ENCODE data around the gene ETHE1. TPM values are rescaled to one million over a fixed set of nuclear protein-coding genes. Genes with fewer than 3 reads are reported as not detected.

ETHE1 gene
- total RNA-seq, 1 donor from 2014 or later, result 64.6 TPM

GRCh38 chr19:43506629-43507028, 20.4 kb downstream of the ETHE1 start:
- no peaks in the 10 kb centered on the region for H3K9me3 Mint-ChIP-seq
- no peaks in the 10 kb centered on the region for H3K27me3 Mint-ChIP-seq (ENCODE audit: low read depth)
- H3K36me3 Mint-ChIP-seq (ENCODE audit: low read depth), result peaks cover 44% of the 10 kb centered on the region
- no peak overlapping the region for H3K27ac Mint-ChIP-seq
- H3K4me1 Mint-ChIP-seq (ENCODE audit: low read depth), result peaks cover 19% of the 10 kb centered on the region
- H3K4me3 Mint-ChIP-seq (ENCODE audit: low read depth), result no peak overlapping the region
- no peak for DNase-seq (ENCODE audit: low spot score)
- intact Hi-C loops (cut with micrococcal nuclease), result no loop called here

- Mint-ChIP-seq H3K9me3 (no peaks in the 10 kb centered on the region), H3K4me3 (ENCODE audit: low read depth) (peak overlapping the region; percentile 42), H3K36me3 (ENCODE audit: low read depth) (peaks cover 40% of the 10 kb centered on the region), H3K4me1 (ENCODE audit: low read depth) (peaks cover 19% of the 10 kb centered on the region), H3K27me3 (ENCODE audit: low read depth) (no peaks in the 10 kb centered on the region), H3K27ac (peak overlapping the region; percentile 76)
- DNase-seq (ENCODE audit: low spot score), result no peak
- intact Hi-C loops (cut with micrococcal nuclease), result no loop called here
These were observed 21.1 kb downstream of the ETHE1 start for GRCh38 chr19:43505941-43506340.

GRCh38 chr19:43505186-43505456, 21.9 kb downstream of the ETHE1 start:
- intact Hi-C loops (cut with micrococcal nuclease), result no loop called here
- no peak for DNase-seq (ENCODE audit: low spot score)
- peak overlapping the region; percentile 52 for H3K27ac Mint-ChIP-seq
- H3K4me3 Mint-ChIP-seq (ENCODE audit: low read depth), result peak overlapping the region; percentile 48
- H3K27me3 Mint-ChIP-seq (ENCODE audit: low read depth), result no peaks in the 10 kb centered on the region
- H3K4me1 Mint-ChIP-seq (ENCODE audit: low read depth), result peaks cover 20% of the 10 kb centered on the region
- H3K9me3 Mint-ChIP-seq, result no peaks in the 10 kb centered on the region
- H3K36me3 Mint-ChIP-seq (ENCODE audit: low read depth), result peaks cover 37% of the 10 kb centered on the region

- intact Hi-C loops (cut with micrococcal nuclease), result loop anchor here (1.0 to 5.0 kb wide), 4 partner anchors 29 to 92 kb away; partner anchors contain the start of genes IRGQ and ZNF576
- peaks cover 20% of the 10 kb centered on the region for H3K4me1 Mint-ChIP-seq (ENCODE audit: low read depth)
- no peaks in the 10 kb centered on the region for H3K27me3 Mint-ChIP-seq (ENCODE audit: low read depth)
- no peak for DNase-seq (ENCODE audit: low spot score)
- H3K4me3 Mint-ChIP-seq (ENCODE audit: low read depth), result peak within 1 kb of the TSS; percentile 87
- H3K9me3 Mint-ChIP-seq, result no peaks in the 10 kb centered on the region
- peaks cover 32% of the 10 kb centered on the region for H3K36me3 Mint-ChIP-seq (ENCODE audit: low read depth)
- H3K27ac Mint-ChIP-seq, result peak within 1 kb of the TSS; percentile 93
These were observed 22.4 kb downstream of the ETHE1 start, which contains the start of gene PHLDB3 for GRCh38 chr19:43504426-43505185. PHLDB3 (minus strand) TSS chr19:43504746; CDS start chr19:43504118, 628 bp downstream.

- H3K27ac Mint-ChIP-seq, result peak overlapping the region; percentile 93
- intact Hi-C loops (cut with micrococcal nuclease), result loop anchor here (1.0 to 5.0 kb wide), 4 partner anchors 28 to 93 kb away; partner anchors contain the start of genes IRGQ and ZNF576
- H3K27me3 Mint-ChIP-seq (ENCODE audit: low read depth), result no peaks in the 10 kb centered on the region
- peaks cover 35% of the 10 kb centered on the region for H3K36me3 Mint-ChIP-seq (ENCODE audit: low read depth)
- no peaks in the 10 kb centered on the region for H3K9me3 Mint-ChIP-seq
- peaks cover 20% of the 10 kb centered on the region for H3K4me1 Mint-ChIP-seq (ENCODE audit: low read depth)
- H3K4me3 Mint-ChIP-seq (ENCODE audit: low read depth), result peak overlapping the region; percentile 87
- DNase-seq (ENCODE audit: low spot score), result peak; percentile 96
These were observed 23.2 kb downstream of the ETHE1 start for GRCh38 chr19:43503501-43504425.

- Mint-ChIP-seq H3K4me3 (ENCODE audit: low read depth) (no peak overlapping the region), H3K27me3 (ENCODE audit: low read depth) (no peaks in the 10 kb centered on the region), H3K4me1 (ENCODE audit: low read depth) (peaks cover 20% of the 10 kb centered on the region), H3K9me3 (no peaks in the 10 kb centered on the region), H3K27ac (no peak overlapping the region), H3K36me3 (ENCODE audit: low read depth) (peaks cover 32% of the 10 kb centered on the region)
- intact Hi-C loops (cut with micrococcal nuclease), result loop anchor here (5.0 kb wide), 1 partner anchor 55 kb away; no protein-coding TSS in a partner anchor
- DNase-seq (ENCODE audit: low spot score), result no peak
These were observed 24.5 kb downstream of the ETHE1 start for GRCh38 chr19:43502419-43502976.

GRCh38 chr19:43501661-43502418, 25.2 kb downstream of the ETHE1 start:
- no peak overlapping the region for H3K27ac Mint-ChIP-seq
- no peaks in the 10 kb centered on the region for H3K9me3 Mint-ChIP-seq
- no peaks in the 10 kb centered on the region for H3K27me3 Mint-ChIP-seq (ENCODE audit: low read depth)
- H3K36me3 Mint-ChIP-seq (ENCODE audit: low read depth), result peaks cover 35% of the 10 kb centered on the region
- peaks cover 20% of the 10 kb centered on the region for H3K4me1 Mint-ChIP-seq (ENCODE audit: low read depth)
- intact Hi-C loops (cut with micrococcal nuclease), result loop anchor here (5.0 kb wide), 1 partner anchor 55 kb away; no protein-coding TSS in a partner anchor
- DNase-seq (ENCODE audit: low spot score), result no peak
- no peak overlapping the region for H3K4me3 Mint-ChIP-seq (ENCODE audit: low read depth)

- H3K27me3 Mint-ChIP-seq (ENCODE audit: low read depth), result no peaks in the 10 kb centered on the region
- no peak for DNase-seq (ENCODE audit: low spot score)
- intact Hi-C loops (cut with micrococcal nuclease), result no loop called here
- H3K27ac Mint-ChIP-seq, result no peak overlapping the region
- H3K9me3 Mint-ChIP-seq, result no peaks in the 10 kb centered on the region
- peaks cover 10% of the 10 kb centered on the region for H3K4me1 Mint-ChIP-seq (ENCODE audit: low read depth)
- H3K36me3 Mint-ChIP-seq (ENCODE audit: low read depth), result peaks cover 37% of the 10 kb centered on the region
- no peak overlapping the region for H3K4me3 Mint-ChIP-seq (ENCODE audit: low read depth)
These were observed 28.0 kb downstream of the ETHE1 start for GRCh38 chr19:43499042-43499441.

- no peaks in the 10 kb centered on the region for H3K9me3 Mint-ChIP-seq
- H3K27ac Mint-ChIP-seq, result no peak overlapping the region
- H3K27me3 Mint-ChIP-seq (ENCODE audit: low read depth), result no peaks in the 10 kb centered on the region
- no peak for DNase-seq (ENCODE audit: low spot score)
- H3K36me3 Mint-ChIP-seq (ENCODE audit: low read depth), result peaks cover 37% of the 10 kb centered on the region
- no peak overlapping the region for H3K4me3 Mint-ChIP-seq (ENCODE audit: low read depth)
- peaks cover 8% of the 10 kb centered on the region for H3K4me1 Mint-ChIP-seq (ENCODE audit: low read depth)
- intact Hi-C loops (cut with micrococcal nuclease), result no loop called here
These were observed 28.7 kb downstream of the ETHE1 start for GRCh38 chr19:43498233-43498842.

- H3K4me1 Mint-ChIP-seq (ENCODE audit: low read depth), result peaks cover 2% of the 10 kb centered on the region
- no peaks in the 10 kb centered on the region for H3K9me3 Mint-ChIP-seq
- H3K27me3 Mint-ChIP-seq (ENCODE audit: low read depth), result no peaks in the 10 kb centered on the region
- H3K36me3 Mint-ChIP-seq (ENCODE audit: low read depth), result peaks cover 30% of the 10 kb centered on the region
- no peak overlapping the region for H3K27ac Mint-ChIP-seq
- intact Hi-C loops (cut with micrococcal nuclease), result no loop called here
- no peak overlapping the region for H3K4me3 Mint-ChIP-seq (ENCODE audit: low read depth)
- DNase-seq (ENCODE audit: low spot score), result no peak
These were observed 30.0 kb downstream of the ETHE1 start for GRCh38 chr19:43496960-43497359.

- Mint-ChIP-seq H3K4me1 (ENCODE audit: low read depth) (no peaks in the 10 kb centered on the region), H3K36me3 (ENCODE audit: low read depth) (peaks cover 26% of the 10 kb centered on the region), H3K9me3 (no peaks in the 10 kb centered on the region), H3K27me3 (ENCODE audit: low read depth) (no peaks in the 10 kb centered on the region), H3K4me3 (ENCODE audit: low read depth) (no peak overlapping the region), H3K27ac (no peak overlapping the region)
- DNase-seq (ENCODE audit: low spot score), result no peak
- intact Hi-C loops (cut with micrococcal nuclease), result no loop called here
These were observed 31.9 kb downstream of the ETHE1 start for GRCh38 chr19:43495082-43495481.

GRCh38 chr19:43490759-43491158, 36.2 kb downstream of the ETHE1 start:
- Mint-ChIP-seq H3K27me3 (ENCODE audit: low read depth) (no peaks in the 10 kb centered on the region), H3K4me3 (ENCODE audit: low read depth) (no peak overlapping the region), H3K27ac (no peak overlapping the region), H3K36me3 (ENCODE audit: low read depth) (peaks cover 8% of the 10 kb centered on the region), H3K4me1 (ENCODE audit: low read depth) (peaks cover 1% of the 10 kb centered on the region), H3K9me3 (no peaks in the 10 kb centered on the region)
- no peak for DNase-seq (ENCODE audit: low spot score)
- intact Hi-C loops (cut with micrococcal nuclease), result no loop called here
